ENCODE results near the gene SERPINB11. TPM values are rescaled to one million over a fixed set of nuclear protein-coding genes. Genes with fewer than 3 reads are reported as not detected.

Gene SERPINB11
- total and polyA plus RNA-seq, 7 donors = not detected

DNA sequence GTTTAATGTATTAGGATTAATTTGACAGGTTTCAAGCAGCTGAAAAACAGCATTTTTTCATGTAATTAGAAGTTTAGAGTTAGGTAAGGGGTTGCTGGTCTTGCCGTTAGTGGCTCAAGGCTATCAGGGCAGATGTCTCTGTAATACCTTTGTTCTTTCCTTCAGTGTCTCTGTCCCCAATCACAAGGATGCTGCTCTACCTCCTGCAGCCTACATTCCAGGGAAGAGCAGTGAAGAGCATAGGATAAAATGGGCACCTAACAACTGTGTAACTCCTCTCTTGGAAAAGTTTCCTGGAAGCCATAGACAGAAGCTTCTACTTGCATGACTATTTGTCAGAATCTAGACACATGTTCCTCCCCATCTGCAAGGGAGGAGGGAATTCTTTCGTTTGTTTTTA, 63.1 kb downstream of the SERPINB11 start:
- ATAC-seq (no peak), DNase-seq (no peak)
- Histone ChIP-seq H3K9me3 (no peaks in the 10 kb centered on the region), H3K4me1 (no peaks in the 10 kb centered on the region), H3K4me3 (no peak overlapping the region), H3K36me3 (ENCODE audit: insufficient read depth in 1 of 2, low read depth in 1 of 2) (no peaks in the 10 kb centered on the region), H3K27ac (no peak overlapping the region), H3K27me3 (ENCODE audit: insufficient read depth in 3 of 3, low read length in 2 of 3) (no peaks in the 10 kb centered on the region)
- WGBS, 3 donors = 61 to 64% (median 64%) methylated on average over 2 of the region's 2 CpGs
- TF ChIP-seq, protein P1, sequence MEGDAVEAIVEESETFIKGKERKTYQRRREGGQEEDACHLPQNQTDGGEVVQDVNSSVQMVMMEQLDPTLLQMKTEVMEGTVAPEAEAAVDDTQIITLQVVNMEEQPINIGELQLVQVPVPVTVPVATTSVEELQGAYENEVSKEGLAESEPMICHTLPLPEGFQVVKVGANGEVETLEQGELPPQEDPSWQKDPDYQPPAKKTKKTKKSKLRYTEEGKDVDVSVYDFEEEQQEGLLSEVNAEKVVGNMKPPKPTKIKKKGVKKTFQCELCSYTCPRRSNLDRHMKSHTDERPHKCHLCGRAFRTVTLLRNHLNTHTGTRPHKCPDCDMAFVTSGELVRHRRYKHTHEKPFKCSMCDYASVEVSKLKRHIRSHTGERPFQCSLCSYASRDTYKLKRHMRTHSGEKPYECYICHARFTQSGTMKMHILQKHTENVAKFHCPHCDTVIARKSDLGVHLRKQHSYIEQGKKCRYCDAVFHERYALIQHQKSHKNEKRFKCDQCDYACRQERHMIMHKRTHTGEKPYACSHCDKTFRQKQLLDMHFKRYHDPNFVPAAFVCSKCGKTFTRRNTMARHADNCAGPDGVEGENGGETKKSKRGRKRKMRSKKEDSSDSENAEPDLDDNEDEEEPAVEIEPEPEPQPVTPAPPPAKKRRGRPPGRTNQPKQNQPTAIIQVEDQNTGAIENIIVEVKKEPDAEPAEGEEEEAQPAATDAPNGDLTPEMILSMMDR (IDR thresholded peaks at IDR 0.05) = no peak
- intact Hi-C loops (cut with DNase I) = no loop called here

Other genes starting within 250 kb of the SERPINB11 start
- gene SERPINB5, start 226.0 kb upstream of the SERPINB11 start, total RNA-seq = not detected
- gene SERPINB5, start 226.0 kb upstream of the SERPINB11 start, polyA plus RNA-seq = under 1 TPM in 2 of 3 donors, not detected in 1; 0.03 TPM
- not detected for gene SERPINB12, start 160.6 kb upstream of the SERPINB11 start, total RNA-seq
- not detected for gene SERPINB12, start 160.6 kb upstream of the SERPINB11 start, polyA plus RNA-seq
- gene SERPINB13, start 115.6 kb upstream of the SERPINB11 start, total RNA-seq = not detected
- not detected for gene SERPINB13, start 115.6 kb upstream of the SERPINB11 start, polyA plus RNA-seq
- not detected for gene SERPINB4, start 58.7 kb upstream of the SERPINB11 start, total RNA-seq
- gene SERPINB4, start 58.7 kb upstream of the SERPINB11 start, polyA plus RNA-seq = under 1 TPM in 1 of 3 donors, not detected in 2; 0.04 TPM
- under 1 TPM in 1 of 4 donors, not detected in 3; 0.12 TPM for gene SERPINB3, start 41.1 kb upstream of the SERPINB11 start, total RNA-seq
- gene SERPINB3, start 41.1 kb upstream of the SERPINB11 start, polyA plus RNA-seq = under 1 TPM; 0.03 to 0.08 (median 0.06) TPM
- gene SERPINB7, start 72.5 kb downstream of the SERPINB11 start, total RNA-seq = not detected
- gene SERPINB7, start 72.5 kb downstream of the SERPINB11 start, polyA plus RNA-seq = not detected
- gene SERPINB2, start 184.7 kb downstream of the SERPINB11 start, total RNA-seq = under 1 TPM in 2 of 4 donors, not detected in 2; 0.20 to 0.22 TPM
- gene SERPINB2, start 184.7 kb downstream of the SERPINB11 start, polyA plus RNA-seq = under 1 TPM in 2 of 3 donors, not detected in 1; 0.03 to 0.15 TPM
- gene SERPINB10, start 205.0 kb downstream of the SERPINB11 start, total RNA-seq = under 1 TPM in 1 of 4 donors, not detected in 3; 0.39 TPM
- not detected for gene SERPINB10, start 205.0 kb downstream of the SERPINB11 start, polyA plus RNA-seq
- not detected for gene HMSD, start 246.3 kb downstream of the SERPINB11 start, total RNA-seq
- under 1 TPM in 1 of 3 donors, not detected in 2; 0.03 TPM for gene HMSD, start 246.3 kb downstream of the SERPINB11 start, polyA plus RNA-seq